ENCODE results near the gene ARHGAP25.

DNA sequence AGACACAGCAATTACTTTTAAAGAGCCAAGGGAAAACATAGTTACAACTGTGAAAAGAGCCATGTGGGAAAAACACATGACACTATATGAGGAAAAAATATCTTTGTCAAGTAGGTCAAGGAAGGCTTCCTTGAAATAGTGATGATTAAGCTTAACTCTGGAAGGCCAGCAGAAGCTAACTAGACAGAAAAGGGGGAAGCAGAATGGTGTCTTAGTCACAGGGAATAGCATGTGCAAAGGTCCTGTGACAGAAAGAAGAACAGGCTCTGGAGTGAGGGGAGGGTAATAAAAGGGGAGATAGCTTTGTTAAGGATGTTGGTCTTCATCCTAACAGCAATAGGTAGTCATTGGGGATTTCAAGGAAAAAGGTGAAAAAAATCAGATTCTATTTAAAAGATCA, 64.0 kb downstream of the ARHGAP25 start:
- TF ChIP-seq, protein P1, sequence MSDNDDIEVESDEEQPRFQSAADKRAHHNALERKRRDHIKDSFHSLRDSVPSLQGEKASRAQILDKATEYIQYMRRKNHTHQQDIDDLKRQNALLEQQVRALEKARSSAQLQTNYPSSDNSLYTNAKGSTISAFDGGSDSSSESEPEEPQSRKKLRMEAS (IDR thresholded peaks at IDR 0.05), result no peak
- TF ChIP-seq, protein P2, sequence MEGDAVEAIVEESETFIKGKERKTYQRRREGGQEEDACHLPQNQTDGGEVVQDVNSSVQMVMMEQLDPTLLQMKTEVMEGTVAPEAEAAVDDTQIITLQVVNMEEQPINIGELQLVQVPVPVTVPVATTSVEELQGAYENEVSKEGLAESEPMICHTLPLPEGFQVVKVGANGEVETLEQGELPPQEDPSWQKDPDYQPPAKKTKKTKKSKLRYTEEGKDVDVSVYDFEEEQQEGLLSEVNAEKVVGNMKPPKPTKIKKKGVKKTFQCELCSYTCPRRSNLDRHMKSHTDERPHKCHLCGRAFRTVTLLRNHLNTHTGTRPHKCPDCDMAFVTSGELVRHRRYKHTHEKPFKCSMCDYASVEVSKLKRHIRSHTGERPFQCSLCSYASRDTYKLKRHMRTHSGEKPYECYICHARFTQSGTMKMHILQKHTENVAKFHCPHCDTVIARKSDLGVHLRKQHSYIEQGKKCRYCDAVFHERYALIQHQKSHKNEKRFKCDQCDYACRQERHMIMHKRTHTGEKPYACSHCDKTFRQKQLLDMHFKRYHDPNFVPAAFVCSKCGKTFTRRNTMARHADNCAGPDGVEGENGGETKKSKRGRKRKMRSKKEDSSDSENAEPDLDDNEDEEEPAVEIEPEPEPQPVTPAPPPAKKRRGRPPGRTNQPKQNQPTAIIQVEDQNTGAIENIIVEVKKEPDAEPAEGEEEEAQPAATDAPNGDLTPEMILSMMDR (IDR thresholded peaks at IDR 0.05; ENCODE audit: low read depth, low read length, missing input control), result no peak
- no peak for TF ChIP-seq TAF1 (conservative IDR thresholded peaks at IDR 0.05)
